Measurements from ENCODE around the gene LY6G6C. TPM values are rescaled to one million over a fixed set of nuclear protein-coding genes. Genes with fewer than 3 reads are reported as not detected.

The LY6G6C gene
- total RNA-seq = 0.39 and 3.5 TPM in 2 replicates

GRCh38 chr6:31721351-31722020 is at the start of gene LY6G6C:
TSS of gene LY6G6C (minus strand) at chr6:31721746. CDS start at chr6:31721679, 67 bp downstream.

GRCh38 chr6:31762356-31762755 is 40.8 kb upstream of the LY6G6C start, which contains the start of gene SAPCD1:
TSS of gene SAPCD1 (plus strand) at chr6:31762656. CDS start at chr6:31763055, 399 bp downstream.

GRCh38 chr6:31739639-31740396 is 18.3 kb upstream of the LY6G6C start, which contains the start of gene MSH5:
TSS of gene MSH5 (plus strand) at chr6:31740005. CDS start at chr6:31740467, 462 bp downstream.

DNA sequence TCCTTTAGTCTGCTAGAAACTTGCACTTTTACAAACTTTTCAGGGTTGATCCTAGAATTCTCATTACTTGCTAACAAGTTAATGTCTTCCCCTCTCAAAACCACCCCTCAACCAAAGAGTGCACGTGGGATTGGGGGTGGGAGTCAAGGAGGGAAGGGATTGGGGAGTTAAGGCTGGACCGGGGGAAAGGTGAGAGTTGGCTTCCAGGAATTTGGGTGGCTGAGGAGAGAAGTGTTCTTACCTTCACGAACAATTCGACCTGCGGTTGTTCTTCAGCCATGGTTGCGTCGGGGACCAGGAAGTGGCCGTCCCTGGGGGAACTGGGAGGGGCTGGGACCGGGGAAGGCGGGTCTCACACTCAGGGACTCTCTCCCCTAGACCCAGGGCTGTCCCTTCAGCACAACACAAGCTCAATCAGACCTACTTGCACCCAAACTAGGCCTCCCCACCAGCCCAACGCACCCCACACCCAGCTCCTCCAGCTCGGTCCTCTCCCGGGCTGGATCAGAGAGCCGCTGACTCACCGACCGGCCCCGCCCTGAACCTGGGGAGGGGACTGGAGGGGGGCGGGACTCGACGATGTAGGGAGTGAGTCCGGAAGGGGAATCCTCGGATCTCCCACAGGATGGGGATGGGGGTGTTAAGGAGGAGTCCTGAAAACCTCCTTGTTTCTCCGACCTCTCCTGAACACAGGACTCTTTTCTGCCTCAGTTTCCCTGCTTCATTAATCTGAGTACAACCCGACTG is 14.6 kb upstream of the LY6G6C start, which contains the start of gene CLIC1:
TSS of gene CLIC1 (minus strand) at position 510 of the 747 bp plus-strand sequence. CDS start at position 280, 230 bp downstream.

DNA sequence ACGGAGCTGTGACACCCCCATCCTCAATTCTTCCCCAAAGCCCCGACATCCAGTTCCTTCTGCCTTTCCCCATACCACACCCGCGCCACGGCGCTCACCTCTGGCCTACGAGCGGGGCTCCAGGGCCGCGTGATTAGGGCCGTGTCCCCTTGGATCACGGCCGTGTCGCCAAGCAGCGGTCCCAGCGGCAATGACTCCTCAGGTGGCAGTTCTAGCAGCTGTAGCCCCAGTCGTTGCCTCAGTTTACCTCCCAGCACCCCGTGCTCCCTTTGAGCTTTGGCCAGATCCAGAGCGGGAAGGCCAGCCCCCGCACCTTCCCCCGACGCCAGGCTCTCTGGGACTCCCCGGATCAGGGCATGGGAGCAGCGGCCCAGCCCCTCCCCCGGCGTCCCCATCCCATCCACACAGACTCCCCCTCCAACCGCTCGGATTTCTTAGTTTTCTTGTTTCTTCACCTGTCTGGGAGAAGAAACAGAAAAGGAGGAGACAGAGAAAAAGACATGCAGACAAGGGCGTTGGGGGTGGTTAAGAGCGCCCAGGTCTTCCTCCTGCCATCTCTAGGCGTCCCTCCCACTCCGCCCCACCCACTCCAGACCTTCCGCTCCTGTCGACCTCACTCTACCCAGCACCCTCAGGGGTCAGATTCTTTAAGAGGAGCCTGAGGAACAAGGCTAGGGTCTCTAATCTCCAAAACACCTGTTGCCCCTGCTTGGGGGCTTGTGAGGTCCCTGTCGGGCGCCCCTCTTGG is 7.4 kb upstream of the LY6G6C start, which contains the start of gene DDAH2:
TSS of gene DDAH2 (minus strand) at position 533 of the 748 bp plus-strand sequence. CDS start at position 395, 138 bp downstream.

DNA sequence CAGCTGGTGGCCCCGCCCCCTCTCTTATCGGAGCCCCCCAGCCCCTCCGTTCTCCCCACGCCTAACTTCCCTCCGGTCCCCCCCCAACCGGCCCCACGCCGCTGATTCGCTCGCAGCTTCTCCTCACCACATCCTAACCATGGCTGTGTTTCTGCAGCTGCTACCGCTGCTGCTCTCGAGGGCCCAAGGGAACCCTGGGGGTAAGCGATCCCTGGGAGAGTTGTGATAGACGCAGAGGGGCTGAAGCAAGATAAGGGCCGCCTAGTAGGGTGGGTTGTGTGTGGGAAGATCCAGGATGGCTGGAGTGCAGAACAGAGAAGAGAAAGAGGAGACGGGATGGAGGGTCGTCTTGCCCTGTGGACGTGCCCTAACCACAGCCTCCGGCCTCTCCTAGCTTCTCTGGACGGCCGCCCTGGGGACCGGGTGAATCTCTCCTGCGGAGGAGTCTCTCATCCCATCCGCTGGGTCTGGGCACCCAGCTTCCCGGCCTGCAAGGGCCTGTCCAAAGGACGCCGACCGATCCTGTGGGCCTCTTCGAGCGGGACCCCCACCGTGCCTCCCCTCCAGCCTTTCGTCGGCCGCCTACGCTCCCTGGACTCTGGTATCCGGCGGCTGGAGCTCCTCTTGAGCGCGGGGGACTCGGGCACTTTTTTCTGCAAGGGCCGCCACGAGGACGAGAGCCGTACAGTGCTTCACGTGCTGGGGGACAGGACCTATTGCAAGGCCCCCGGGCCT is 1.9 kb upstream of the LY6G6C start, which contains the start of gene MPIG6B:
TSS of gene MPIG6B (plus strand) at position 129 of the 735 bp plus-strand sequence. CDS start at position 140, 11 bp downstream.

DNA sequence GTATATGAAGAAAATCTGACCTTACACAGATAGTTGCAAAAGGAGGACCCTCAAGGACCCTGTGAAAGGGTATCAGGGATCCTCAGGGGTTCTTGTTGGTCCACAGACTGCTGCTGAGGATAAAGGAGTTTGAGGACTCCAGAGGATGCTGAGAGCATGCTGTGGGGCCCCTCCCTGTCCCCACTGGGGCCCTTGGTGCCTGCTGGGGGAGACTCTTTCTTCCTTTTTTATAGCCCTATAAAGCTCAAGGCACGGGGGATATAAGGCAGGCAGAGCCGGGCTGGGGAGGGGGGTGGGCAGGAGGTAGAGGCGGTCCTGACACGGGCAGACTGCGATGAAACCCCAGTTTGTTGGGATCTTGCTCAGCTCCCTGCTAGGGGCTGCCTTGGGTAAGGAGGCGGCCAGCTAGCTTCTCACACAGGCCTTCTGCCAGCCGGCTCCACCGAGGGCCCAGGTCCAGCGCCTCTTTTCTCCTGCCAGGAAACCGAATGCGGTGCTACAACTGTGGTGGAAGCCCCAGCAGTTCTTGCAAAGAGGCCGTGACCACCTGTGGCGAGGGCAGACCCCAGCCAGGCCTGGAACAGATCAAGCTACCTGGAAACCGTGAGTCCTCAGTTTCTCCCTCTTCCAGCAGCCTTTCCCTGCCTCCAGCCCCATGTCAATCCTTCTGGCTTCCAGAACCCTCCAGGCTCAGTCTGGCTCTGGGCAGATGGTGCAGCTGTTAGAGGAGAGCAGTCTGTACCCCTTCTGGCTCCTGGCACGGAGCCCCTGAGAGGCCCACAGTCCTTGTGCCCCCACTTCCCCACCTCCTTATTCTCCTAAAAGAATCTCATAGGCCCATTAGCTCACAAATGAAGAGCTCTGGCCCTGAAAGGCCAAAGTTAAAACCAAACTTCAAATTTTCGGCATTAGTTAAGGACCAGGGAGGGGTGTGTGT is 6.3 kb downstream of the LY6G6C start, which contains the start of gene LY6G6D:
TSS of gene LY6G6D (plus strand) at position 327 of the 937 bp plus-strand sequence. CDS start at position 335, 8 bp downstream.

GRCh38 chr6:31706599-31706998 is 14.9 kb downstream of the LY6G6C start, which contains the start of gene LY6G6F:
TSS of gene LY6G6F (plus strand) at chr6:31706866. CDS start at chr6:31706907, 41 bp downstream.

DNA sequence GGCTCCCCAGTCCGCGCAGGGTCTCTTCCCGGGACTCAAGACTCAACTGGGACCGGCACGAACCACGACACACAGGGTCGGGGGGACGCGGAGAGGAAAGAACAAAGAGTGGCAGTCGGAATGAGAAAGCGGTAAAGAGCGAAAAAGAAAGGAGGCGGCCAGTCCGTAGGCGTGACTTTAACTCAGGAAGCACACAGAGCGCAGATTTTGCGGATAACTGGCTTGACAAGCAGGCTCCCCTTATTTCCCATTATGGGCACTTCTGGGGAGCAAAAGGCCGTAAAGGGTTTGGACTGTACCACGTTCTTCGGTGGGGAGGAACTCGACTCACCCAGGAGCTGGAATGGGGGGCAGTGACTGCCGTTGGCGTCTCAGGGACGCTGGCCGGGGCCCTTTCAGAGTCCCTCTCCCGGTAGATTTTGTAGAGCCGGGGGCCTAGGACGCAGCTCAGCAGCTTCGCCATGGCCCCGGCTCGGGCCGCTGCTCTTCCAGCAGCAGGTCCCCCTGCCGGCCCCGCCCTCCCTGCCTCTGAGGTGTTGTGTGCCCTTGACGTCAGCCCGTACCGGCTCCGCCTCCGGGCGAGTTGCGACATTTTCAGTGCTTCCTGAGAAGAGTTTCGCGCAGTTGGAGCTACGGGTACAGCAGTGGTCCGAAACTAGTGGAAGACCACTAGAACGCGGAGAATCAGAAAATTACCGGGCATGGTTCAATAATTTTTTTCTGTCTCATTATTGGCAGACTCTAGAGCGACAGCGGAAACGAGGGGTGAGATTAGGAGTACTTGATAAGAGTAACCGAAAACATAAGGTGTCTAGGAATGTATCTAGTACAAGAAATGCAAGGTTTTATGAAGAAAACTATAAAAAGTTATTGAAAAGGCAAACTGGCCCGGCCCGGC is 18.5 kb downstream of the LY6G6C start, which contains the start of gene ABHD16A:
TSS of gene ABHD16A (minus strand) at position 506 of the 898 bp plus-strand sequence. CDS start at position 463, 43 bp downstream.

GRCh38 chr6:31680226-31681134 is 41.1 kb downstream of the LY6G6C start, which contains the start of gene LY6G5C:
TSS of gene LY6G5C (minus strand) at chr6:31681067. CDS start at chr6:31680373, 694 bp downstream.

DNA sequence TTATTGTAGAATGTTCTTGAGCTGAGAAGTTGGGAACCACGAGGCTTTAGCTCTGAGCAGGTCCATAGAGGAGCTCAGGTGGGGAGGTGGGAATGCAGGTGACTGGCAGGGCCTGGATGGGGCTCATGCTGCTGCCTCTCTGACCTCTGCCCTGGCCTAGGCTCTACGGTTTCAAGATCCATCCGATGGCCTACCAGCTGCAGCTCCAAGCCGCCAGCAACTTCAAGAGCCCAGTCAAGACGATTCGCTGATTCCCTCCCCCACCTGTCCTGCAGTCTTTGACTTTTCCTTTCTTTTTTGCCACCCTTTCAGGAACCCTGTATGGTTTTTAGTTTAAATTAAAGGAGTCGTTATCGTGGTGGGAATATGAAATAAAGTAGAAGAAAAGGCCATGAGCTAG is 51.9 kb downstream of the LY6G6C start, which contains the start of gene LY6G5B:
TSS of gene LY6G5B (plus strand) at position 301 of the 400 bp plus-strand sequence. CDS start 975 bp downstream, outside the sequence.

Small RNAs within 50 kb of the gene (small RNA-seq; reads per million reads assigned to genes)
- not detected for gene LY6G6D
- gene MIR4646 = 0.14 reads per million
- not detected for gene MSH5-SAPCD1
- gene RNU6-850P = not detected
- not detected for gene SAPCD1

Other genes starting within 250 kb of the LY6G6C start
- gene MICB, start 223.6 kb downstream of the LY6G6C start, total RNA-seq = 1.1 TPM in 1 of 2 replicates, not detected in the other
- not detected in 2 replicates for gene MCCD1, start 192.8 kb downstream of the LY6G6C start, total RNA-seq
- 338 and 413 TPM in 2 replicates for gene DDX39B, start 179.7 kb downstream of the LY6G6C start, total RNA-seq
- 0.43 and 1.2 TPM in 2 replicates for gene ATP6V1G2, start 175.1 kb downstream of the LY6G6C start, total RNA-seq
- 37.8 and 46.3 TPM in 2 replicates for gene NFKBIL1, start 174.1 kb downstream of the LY6G6C start, total RNA-seq
- not detected in 2 replicates for gene LTA, start 149.5 kb downstream of the LY6G6C start, total RNA-seq
- 1.2 and 1.5 TPM in 2 replicates for gene TNF, start 146.2 kb downstream of the LY6G6C start, total RNA-seq
- not detected in 2 replicates for gene LTB, start 139.3 kb downstream of the LY6G6C start, total RNA-seq
- gene LST1, start 135.5 kb downstream of the LY6G6C start, total RNA-seq = not detected in 2 replicates
- gene NCR3, start 128.7 kb downstream of the LY6G6C start, total RNA-seq = not detected in 2 replicates
- not detected in 2 replicates for gene AIF1, start 106.5 kb downstream of the LY6G6C start, total RNA-seq
- gene PRRC2A, start 101.0 kb downstream of the LY6G6C start, total RNA-seq = 56.5 and 78.9 TPM in 2 replicates
- 161 and 237 TPM in 2 replicates for gene BAG6, start 69.1 kb downstream of the LY6G6C start, total RNA-seq
- gene APOM, start 65.9 kb downstream of the LY6G6C start, total RNA-seq = 0.79 and 0.98 TPM in 2 replicates
- gene C6orf47, start 61.0 kb downstream of the LY6G6C start, total RNA-seq = 25.3 and 25.9 TPM in 2 replicates
- 18.0 and 27.1 TPM in 2 replicates for gene GPANK1, start 56.7 kb downstream of the LY6G6C start, total RNA-seq
- gene CSNK2B, start 55.7 kb downstream of the LY6G6C start, total RNA-seq = 185 and 211 TPM in 2 replicates
- 4.9 and 5.9 TPM in 2 replicates for gene LY6G5B, start 51.8 kb downstream of the LY6G6C start, total RNA-seq
- gene LY6G5C, start 40.7 kb downstream of the LY6G6C start, total RNA-seq = not detected in 2 replicates
- gene ABHD16A, start 18.4 kb downstream of the LY6G6C start, total RNA-seq = 42.8 and 64.6 TPM in 2 replicates
- not detected in 2 replicates for gene LY6G6F, start 14.9 kb downstream of the LY6G6C start, total RNA-seq
- gene LY6G6D, start 6.4 kb downstream of the LY6G6C start, total RNA-seq = not detected in 2 replicates
- gene MPIG6B, start 1.6 kb upstream of the LY6G6C start, total RNA-seq = 0.39 and 0.54 TPM in 2 replicates
- 120 and 147 TPM in 2 replicates for gene DDAH2, start 7.6 kb upstream of the LY6G6C start, total RNA-seq
- gene CLIC1, start 14.8 kb upstream of the LY6G6C start, total RNA-seq = 568 and 799 TPM in 2 replicates
- 7.9 and 8.6 TPM in 2 replicates for gene MSH5, start 18.3 kb upstream of the LY6G6C start, total RNA-seq
- 0.79 TPM in 1 of 2 replicates, not detected in the other for gene SAPCD1, start 40.9 kb upstream of the LY6G6C start, total RNA-seq
- gene VWA7, start 55.6 kb upstream of the LY6G6C start, total RNA-seq = 3.8 and 4.7 TPM in 2 replicates
- 30.2 and 90.0 TPM in 2 replicates for gene VARS1, start 74.0 kb upstream of the LY6G6C start, total RNA-seq
- gene LSM2, start 85.2 kb upstream of the LY6G6C start, total RNA-seq = 20.4 and 36.8 TPM in 2 replicates
- 0.11 and 1.6 TPM in 2 replicates for gene HSPA1L, start 93.5 kb upstream of the LY6G6C start, total RNA-seq
- gene HSPA1A, start 93.8 kb upstream of the LY6G6C start, total RNA-seq = 65.7 and 80.9 TPM in 2 replicates
- gene HSPA1B, start 106.0 kb upstream of the LY6G6C start, total RNA-seq = 46.0 and 136 TPM in 2 replicates
- 53.0 and 62.0 TPM in 2 replicates for gene NEU1, start 141.1 kb upstream of the LY6G6C start, total RNA-seq
- 0.11 TPM in 1 of 2 replicates, not detected in the other for gene SLC44A4, start 157.3 kb upstream of the LY6G6C start, total RNA-seq
- 47.1 and 61.5 TPM in 2 replicates for gene EHMT2, start 176.0 kb upstream of the LY6G6C start, total RNA-seq
- 2.9 and 4.7 TPM in 2 replicates for gene ZBTB12, start 180.3 kb upstream of the LY6G6C start, total RNA-seq
- gene C2, start 206.0 kb upstream of the LY6G6C start, total RNA-seq = 0.22 and 1.6 TPM in 2 replicates
- gene CFB, start 224.3 kb upstream of the LY6G6C start, total RNA-seq = 0.39 TPM in 1 of 2 replicates, not detected in the other
- 82.8 and 105 TPM in 2 replicates for gene NELFE, start 237.2 kb upstream of the LY6G6C start, total RNA-seq
- 63.2 and 74.0 TPM in 2 replicates for gene SKIC2, start 237.4 kb upstream of the LY6G6C start, total RNA-seq

Measured in placental epithelial cell (primary cell).